Central memory CD4-positive, alpha-beta T cell (primary cell): Measurements from ENCODE around the gene POLD1.
"Not testable (repeated sequence)": the region's sequence is repeated elsewhere in the genome, so short reads cannot be mapped to it uniquely, and the experiment has no call there.

Experiments used
- DNase-seq: peaks from one replicate; pipeline ENCODE4 v3.0.0; 2022
- total RNA-seq, 3 experiments: gene quantifications; one replicate each; lab custom pipeline; 2026; lab: John Stamatoyannopoulos, UW

POLD1 gene
- 24.5 to 105 (median 41.8) reads per million in 3 experiments for total RNA-seq

GRCh38 chr19:50383852-50384684 is at the start of gene POLD1:
TSS of gene POLD1 (plus strand) at chr19:50384347. CDS start at chr19:50398852, 14,505 bp downstream.
- peak; percentile 100 for DNase-seq

GRCh38 chr19:50334741-50335421 is 49.3 kb upstream of the POLD1 start:
- DNase-seq: no peak

- not testable (repeated sequence) for DNase-seq
These were observed 47.1 kb upstream of the POLD1 start for GRCh38 chr19:50337031-50337430.

- no peak for DNase-seq
These were observed 43.8 kb upstream of the POLD1 start for GRCh38 chr19:50340331-50340730.

DNA sequence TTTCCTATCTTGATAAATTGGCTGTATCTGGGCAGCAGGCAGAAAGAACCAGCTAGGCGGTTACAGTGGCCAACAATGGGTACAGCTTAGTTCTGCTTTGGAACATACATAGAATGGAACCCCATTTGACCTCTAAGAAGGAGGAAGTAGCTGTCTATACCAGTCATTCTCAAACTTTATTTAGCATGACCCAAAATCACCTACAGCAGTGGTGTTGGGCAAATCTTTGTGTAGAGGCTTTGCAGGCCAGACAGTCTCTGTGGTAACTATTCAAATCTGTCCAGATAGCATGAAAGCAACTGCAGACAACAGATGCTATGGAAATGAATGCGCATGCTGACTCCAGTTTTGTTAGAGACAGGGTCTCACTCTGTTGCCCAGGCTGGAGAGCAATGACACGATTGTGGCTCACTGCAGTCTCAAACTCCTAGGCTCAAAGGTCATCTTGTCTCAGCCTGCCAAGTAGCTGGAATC is 43.0 kb upstream of the POLD1 start:
- DNase-seq: no peak

DNA sequence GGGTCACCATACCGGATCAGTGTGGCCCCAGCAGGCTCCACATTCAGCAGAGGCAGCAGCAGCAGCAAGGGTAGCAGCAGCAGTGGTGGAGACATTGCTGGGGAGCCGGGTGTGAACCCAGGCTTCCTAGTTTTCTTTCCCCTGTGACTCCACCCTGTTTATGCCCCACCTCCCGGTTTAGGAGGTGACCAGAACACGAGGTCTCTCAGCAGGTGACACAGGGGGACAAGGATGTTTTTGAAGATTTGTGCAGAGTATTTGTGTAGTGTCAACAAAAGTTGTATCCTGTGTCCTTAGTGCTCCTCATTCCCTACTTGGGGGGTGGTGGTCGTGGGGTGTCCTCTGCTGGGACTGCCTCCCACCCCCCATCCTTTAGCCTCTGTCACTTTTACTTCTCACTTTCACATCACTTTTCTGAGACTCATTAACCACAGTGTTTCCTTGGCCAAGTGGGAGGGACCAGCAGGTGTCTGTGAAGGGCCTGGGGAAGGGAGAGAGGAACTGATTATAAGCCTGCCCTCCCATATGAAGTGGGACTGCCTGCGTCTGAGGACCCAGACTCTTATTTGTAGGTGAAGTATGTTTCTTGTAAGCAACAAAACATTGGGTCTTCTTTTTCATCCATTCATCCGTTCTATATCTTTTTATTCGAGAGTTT is 39.4 kb upstream of the POLD1 start:
- DNase-seq: no peak

DNA sequence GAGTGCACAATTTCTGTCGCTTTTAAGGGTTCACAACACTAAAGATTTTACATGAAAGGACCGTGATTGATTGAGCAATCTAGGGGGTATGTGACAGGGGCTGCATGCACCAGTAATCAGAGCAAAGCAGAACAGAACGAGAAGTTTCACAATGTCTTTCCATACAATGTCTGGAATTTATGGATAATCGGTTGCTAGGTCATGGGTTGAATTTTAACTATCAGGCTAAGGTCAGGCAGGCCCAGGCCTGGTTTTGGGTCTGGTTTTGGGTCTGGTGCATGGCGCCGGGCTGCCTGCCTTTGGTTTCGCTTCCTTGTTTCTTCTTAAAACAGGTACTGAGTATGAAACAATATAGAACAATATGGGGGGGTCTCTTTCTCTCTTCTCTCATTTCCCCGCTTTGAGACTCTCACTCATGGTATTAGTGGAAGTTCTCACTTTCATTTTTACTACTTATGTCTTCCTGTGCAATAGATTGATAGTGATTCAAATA is 37.0 kb upstream of the POLD1 start:
- DNase-seq: not testable (repeated sequence)

- no peak for DNase-seq
These were observed 34.7 kb upstream of the POLD1 start for GRCh38 chr19:50349277-50350057.

- DNase-seq: no peak
These were observed 31.9 kb upstream of the POLD1 start for GRCh38 chr19:50352242-50352641.

GRCh38 chr19:50353487-50353880 is 30.7 kb upstream of the POLD1 start:
- not testable (repeated sequence) for DNase-seq

GRCh38 chr19:50356691-50357177 is 27.4 kb upstream of the POLD1 start:
- no peak for DNase-seq

DNA sequence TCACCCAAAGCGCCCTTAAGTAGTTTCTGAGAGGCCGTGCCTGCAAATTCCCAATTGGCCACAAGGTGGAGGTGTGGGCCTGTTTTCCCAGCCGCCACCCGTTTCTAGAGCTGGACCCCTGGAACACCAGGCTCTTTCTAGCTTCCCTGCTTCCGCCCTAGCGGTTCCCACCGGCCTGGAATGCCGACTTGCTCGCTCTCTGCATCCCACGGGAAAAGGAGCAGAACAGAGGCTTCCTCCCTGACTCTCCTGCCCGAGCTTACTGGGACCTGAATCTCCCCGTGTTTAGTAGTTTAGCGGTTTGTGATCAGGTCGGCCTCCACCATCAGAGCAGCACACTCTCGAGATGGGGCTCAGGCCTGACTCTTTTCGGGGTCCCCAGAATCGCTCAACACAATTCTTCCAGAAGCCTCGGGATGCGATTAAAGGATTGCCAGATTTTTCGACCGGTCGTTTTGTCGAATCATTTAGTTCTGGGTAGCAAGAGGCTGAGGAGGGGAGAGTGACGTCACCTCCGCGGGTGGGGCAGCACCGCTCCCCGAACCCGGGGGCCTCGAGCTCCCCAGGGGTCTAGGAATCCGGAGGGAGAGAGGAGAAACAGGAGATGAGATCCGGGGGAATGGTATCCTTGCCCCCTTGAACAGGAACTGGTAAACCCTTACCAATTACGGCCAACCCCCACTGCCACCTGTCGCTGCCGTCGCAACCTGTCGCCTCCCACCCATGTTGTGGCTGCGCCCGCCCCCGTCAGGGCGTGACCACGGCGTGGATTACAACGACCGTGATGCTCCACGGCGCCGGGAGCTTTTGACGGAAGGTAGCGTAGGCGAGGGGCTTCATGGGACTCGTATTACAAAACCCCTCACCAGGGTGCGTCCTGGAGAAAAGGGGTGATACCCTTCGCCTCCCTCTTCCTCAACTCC is 26.7 kb upstream of the POLD1 start:
- DNase-seq: peak; percentile 86

DNA sequence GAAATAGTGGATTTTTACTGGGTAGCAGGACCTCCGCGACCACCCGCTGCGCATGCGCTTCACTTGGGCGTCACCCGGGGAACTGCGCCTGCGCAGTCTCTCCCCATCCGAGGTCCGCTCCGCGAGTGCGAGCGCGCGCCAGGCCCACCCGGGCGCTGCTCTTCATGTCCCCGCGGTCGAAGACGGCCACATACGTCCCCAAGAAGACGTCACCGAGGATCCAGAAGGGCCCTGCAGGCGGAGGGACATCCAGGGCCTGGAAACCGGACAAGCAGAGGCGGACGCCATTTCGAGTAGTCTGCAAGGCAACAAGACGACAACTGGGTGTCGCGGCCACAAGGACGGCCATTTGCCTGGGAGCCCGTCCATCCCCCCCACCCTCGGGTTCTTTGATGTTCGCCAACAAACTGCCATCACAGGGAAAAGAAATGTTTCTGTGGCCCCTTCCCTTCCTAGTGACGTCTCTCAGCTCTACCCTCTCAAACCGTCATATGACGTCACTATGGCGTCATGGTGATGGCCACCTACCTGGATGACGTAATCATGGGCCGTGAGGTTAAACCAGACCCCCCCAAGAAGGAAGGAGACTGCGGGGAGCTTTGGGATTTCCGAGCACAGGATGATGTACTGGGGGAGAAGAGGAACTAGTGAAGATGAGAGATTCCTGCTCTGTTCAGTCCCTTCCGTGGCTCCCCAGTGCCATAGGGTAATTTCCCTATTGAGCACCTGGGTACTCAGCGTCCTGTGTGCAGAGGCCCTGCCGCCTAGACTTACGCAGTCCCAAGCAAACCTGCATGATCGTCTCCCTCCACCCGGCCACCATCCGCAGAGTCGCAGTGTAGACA is 25.4 kb upstream of the POLD1 start:
- DNase-seq: peak; percentile 76

- DNase-seq: no peak
These were observed 24.8 kb upstream of the POLD1 start for GRCh38 chr19:50359328-50359818.

GRCh38 chr19:50361290-50362029 is 22.7 kb upstream of the POLD1 start:
- DNase-seq: no peak

DNA sequence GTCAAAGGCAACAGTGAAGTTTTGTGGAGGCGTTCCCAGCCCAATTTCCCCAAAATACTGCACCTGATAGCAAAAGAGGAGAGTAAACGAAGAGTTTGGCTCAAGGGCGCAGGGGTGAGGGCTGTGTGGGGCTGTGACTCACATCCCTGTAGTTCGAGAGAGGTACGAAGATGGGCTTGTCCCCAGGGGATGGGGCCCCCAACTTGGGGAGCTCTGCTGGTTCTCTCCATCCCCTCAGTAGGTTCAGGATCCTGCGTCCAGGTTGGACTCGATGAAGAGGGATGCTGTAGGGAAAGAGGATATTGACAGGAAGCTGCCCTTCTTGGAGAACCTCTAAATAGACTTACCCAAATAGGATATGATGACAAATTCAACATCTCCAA is 22.1 kb upstream of the POLD1 start:
- DNase-seq: no peak

DNA sequence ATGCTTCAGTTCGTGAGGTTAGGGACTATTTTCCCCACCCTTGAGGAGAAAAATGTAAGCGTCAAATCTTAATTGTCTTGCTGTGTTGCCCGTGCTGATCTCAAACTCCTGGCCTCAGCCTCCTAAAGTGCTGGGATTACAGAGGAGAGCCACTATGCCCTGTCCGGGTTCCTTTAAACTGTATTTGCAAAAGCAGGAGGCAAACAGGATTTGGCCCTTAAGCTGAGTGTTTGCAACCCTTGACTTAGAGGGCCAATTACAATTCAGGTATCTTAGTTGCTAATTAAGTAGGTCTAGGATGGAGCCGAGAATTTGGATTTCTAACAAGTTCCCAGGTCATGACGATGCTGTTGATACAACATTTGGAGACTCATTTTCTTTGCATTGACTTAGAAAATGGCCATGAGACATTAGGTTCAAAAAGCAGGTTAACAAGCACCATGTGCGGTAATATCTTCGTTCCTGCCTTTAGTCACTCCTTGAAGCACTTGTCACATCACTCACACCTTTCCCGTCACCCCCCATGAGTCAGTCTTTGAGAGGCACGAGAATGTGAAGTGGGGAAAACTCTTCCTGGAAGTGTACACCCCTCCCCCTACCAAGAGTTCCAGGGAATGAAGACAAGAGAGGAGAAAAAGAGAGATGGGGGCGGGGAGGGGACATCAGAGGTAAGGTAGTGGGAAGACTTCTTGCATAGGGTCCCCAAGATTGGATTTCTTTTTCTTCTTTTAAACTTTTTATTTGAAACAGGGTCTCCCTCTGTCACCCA is 21.3 kb upstream of the POLD1 start:
- no peak for DNase-seq
